Omental fat pad (tissue), 4 donors: ENCODE data around the gene SLC7A8. TPM values are rescaled to one million over a fixed set of nuclear protein-coding genes. Genes with fewer than 3 reads are reported as not detected.

Source experiments
- ATAC-seq: fragments of 150-250 bp; one replicate; pipeline ENCODE4 v1.9.1; 2016; ENCODE audit warnings: mild to moderate bottlenecking, moderate library complexity; ENCODE audit not compliant: low FRiP score
- DNase-seq: peaks from one replicate; pipeline ENCODE4 v3.0.0-alpha.2; 2019; ENCODE audit warnings: low spot score
- CTCF ChIP-seq, 3 donors: fragments of 450-650 bp; IDR thresholded peaks; one replicate each; pipeline ENCODE4 v1.5.1; 2016 to 2017; ENCODE audit warnings: antibody characterized with exemption in 3 of 3, mild to moderate bottlenecking in 3 of 3, moderate library complexity in 2 of 3
- total RNA-seq, 4 donors: library from RNA; depleted of rRNA; stranded (reverse); fragments of >200 nt; gene quantifications; one replicate each; pipeline ENCODE4 v1.1.0, GENCODE V29; 2016

SLC7A8 gene
- total RNA-seq, 4 donors from 2014 or later = 40.2 to 106 (median 92.1) TPM

- no peak for TF ChIP-seq CTCF (IDR thresholded peaks at IDR 0.05)
- no peak for ATAC-seq
Observed at GRCh38 chr14:23172096-23172495, 11.4 kb downstream of the SLC7A8 start.

GRCh38 chr14:23171222-23171975 lies 12.1 kb downstream of the SLC7A8 start:
- no peak for DNase-seq
- ATAC-seq = no peak
- TF ChIP-seq CTCF (IDR thresholded peaks at IDR 0.05) = no peak

More at GRCh38 chr14:23172096-23172495, 11.4 kb downstream of the SLC7A8 start:
- no peak for DNase-seq

GRCh38 chr14:23169622-23170021 lies 13.8 kb downstream of the SLC7A8 start:
- TF ChIP-seq CTCF (IDR thresholded peaks at IDR 0.05) = no peak
- DNase-seq (no peak), ATAC-seq (no peak)

- no peak for DNase-seq
- no peak for ATAC-seq
- no peak for TF ChIP-seq CTCF (IDR thresholded peaks at IDR 0.05)
Observed at GRCh38 chr14:23168246-23168645, 15.2 kb downstream of the SLC7A8 start.

GRCh38 chr14:23167116-23167847 lies 16.2 kb downstream of the SLC7A8 start:
- TF ChIP-seq CTCF (IDR thresholded peaks at IDR 0.05) = no peak
- ATAC-seq (no peak), DNase-seq (no peak)

GRCh38 chr14:23164949-23165348 lies 18.5 kb downstream of the SLC7A8 start:
- no peak for ATAC-seq
- no peak for DNase-seq
- no peak for TF ChIP-seq CTCF (IDR thresholded peaks at IDR 0.05)
